Stimulated activated CD8-positive, alpha-beta memory T cell treated with anti-CD3 and anti-CD28 coated beads, Interleukin-7, amount 100 ng/mL, for 24 hours (primary cell): ENCODE data around the gene CENPQ.

ENCODE experiments used
- DNase-seq: peaks from one replicate; pipeline ENCODE4 v3.0.0-alpha.2; 2020; ENCODE audit warnings: low read depth

Gene CENPQ

GRCh38 chr6:49541210-49541724 lies 78.1 kb downstream of the CENPQ start:
- DNase-seq, result no peak

- DNase-seq, result no peak
Measured at GRCh38 chr6:49541936-49542335, 78.8 kb downstream of the CENPQ start.
